Lower leg skin (tissue), 4 donors: ENCODE data around the gene EEF2. TPM values are rescaled to one million over a fixed set of nuclear protein-coding genes. Genes with fewer than 3 reads are reported as not detected.
"Not testable (repeated sequence)": the region's sequence is repeated elsewhere in the genome, so short reads cannot be mapped to it uniquely, and the experiment has no call there.

ENCODE experiments used
- DNase-seq, 2 donors: peaks; one replicate each; pipeline ENCODE4 v3.0.0-alpha.2; 2019; ENCODE audit warnings: low spot score in 2 of 2
- H3K4me3 ChIP-seq: fragments of 200-600 bp; sonication (generic); 2 replicates; pipeline ENCODE4 v1.5.1; 2017; ENCODE audit warnings: mild to moderate bottlenecking, low read depth; ENCODE audit not compliant: poor library complexity, severe bottlenecking
- CTCF ChIP-seq, 3 donors: fragments of 450-650 bp; IDR thresholded peaks; one replicate each; pipeline ENCODE4 v1.5.1; 2016; ENCODE audit warnings: antibody characterized with exemption in 3 of 3, mild to moderate bottlenecking in 3 of 3, moderate library complexity in 2 of 3
- POLR2A ChIP-seq, 2 donors: fragments of 450-650 bp; IDR thresholded peaks; one replicate each; pipeline ENCODE4 v1.6.1; 2016 to 2017; ENCODE audit warnings: antibody characterized with exemption in 2 of 2, mild to moderate bottlenecking in 1 of 2, moderate library complexity in 1 of 2
- WGBS, 2 donors: methylation state at CpG; one replicate each; pipeline ENCODE4 v1.1.5; 2018; 5-methylcytosine and 5-hydroxymethylcytosine counted together
- intact Hi-C: fragments of 100-400 bp; cut with DNase I; formaldehyde crosslinking; loops from one replicate; pipeline ENCODE4 v1.15.0; 2023; ENCODE audit warnings: low total_unique reads
- total RNA-seq, 4 donors: library from RNA; depleted of rRNA; stranded (reverse); fragments of >200 nt; gene quantifications; one replicate each; pipeline ENCODE4 v1.1.0, GENCODE V29; 2016

The EEF2 gene
- total RNA-seq, 4 donors from 2014 or later: 2,068 to 2,517 (median 2,443) TPM

DNA sequence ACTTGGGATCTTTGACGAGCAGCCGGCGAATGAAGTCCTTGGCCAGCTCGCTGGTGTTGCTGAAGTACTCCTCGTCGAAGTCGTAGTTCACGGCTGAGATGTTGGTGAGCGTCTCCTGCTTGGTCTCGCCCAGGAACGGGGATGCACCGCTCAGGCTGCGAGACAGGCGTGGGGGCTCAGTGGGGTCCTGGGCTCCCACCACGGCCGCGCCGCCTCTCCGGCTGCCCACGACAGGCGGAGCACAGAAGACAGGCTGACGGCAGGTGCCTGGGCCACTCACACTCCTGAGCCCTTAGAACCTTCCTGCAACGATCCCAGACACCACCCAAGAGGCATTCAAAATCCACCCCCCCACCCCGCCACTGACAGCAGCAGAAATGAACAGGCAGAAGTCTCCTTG is 24.3 kb downstream of the EEF2 start:
- 92 to 94% methylated on average over 24 of the region's 24 CpGs for WGBS, 2 donors
- H3K4me3 ChIP-seq: no peak overlapping the region
- intact Hi-C loops: no loop called here
- no peak for TF ChIP-seq CTCF (IDR thresholded peaks at IDR 0.05)
- TF ChIP-seq POLR2A (IDR thresholded peaks at IDR 0.05): no peak
- DNase-seq: no peak

DNA sequence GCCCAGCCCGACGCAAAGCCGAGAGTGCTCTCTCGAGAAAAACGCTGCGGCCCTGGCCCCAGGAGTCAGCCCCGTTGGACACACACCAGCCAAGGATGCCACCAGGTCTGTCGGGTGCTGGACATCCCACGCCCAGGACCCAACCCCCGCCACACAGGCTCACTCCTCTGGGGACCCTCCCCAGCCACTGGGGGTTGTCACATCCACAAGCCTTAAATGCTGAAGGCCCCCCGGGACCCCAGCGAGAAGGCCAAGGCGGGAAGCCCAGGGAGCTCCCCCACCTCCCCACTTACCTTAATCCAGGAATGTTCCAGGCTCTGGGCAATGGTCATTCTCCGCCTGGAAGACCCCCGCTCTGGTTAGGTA is 25.5 kb downstream of the EEF2 start:
- no peak for DNase-seq
- WGBS, 2 donors: 93 to 94% methylated on average over 12 to 15 of the region's 15 CpGs
- TF ChIP-seq CTCF (IDR thresholded peaks at IDR 0.05): no peak
- TF ChIP-seq POLR2A (IDR thresholded peaks at IDR 0.05): no peak
- no peak overlapping the region for H3K4me3 ChIP-seq
- intact Hi-C loops: no loop called here

DNA sequence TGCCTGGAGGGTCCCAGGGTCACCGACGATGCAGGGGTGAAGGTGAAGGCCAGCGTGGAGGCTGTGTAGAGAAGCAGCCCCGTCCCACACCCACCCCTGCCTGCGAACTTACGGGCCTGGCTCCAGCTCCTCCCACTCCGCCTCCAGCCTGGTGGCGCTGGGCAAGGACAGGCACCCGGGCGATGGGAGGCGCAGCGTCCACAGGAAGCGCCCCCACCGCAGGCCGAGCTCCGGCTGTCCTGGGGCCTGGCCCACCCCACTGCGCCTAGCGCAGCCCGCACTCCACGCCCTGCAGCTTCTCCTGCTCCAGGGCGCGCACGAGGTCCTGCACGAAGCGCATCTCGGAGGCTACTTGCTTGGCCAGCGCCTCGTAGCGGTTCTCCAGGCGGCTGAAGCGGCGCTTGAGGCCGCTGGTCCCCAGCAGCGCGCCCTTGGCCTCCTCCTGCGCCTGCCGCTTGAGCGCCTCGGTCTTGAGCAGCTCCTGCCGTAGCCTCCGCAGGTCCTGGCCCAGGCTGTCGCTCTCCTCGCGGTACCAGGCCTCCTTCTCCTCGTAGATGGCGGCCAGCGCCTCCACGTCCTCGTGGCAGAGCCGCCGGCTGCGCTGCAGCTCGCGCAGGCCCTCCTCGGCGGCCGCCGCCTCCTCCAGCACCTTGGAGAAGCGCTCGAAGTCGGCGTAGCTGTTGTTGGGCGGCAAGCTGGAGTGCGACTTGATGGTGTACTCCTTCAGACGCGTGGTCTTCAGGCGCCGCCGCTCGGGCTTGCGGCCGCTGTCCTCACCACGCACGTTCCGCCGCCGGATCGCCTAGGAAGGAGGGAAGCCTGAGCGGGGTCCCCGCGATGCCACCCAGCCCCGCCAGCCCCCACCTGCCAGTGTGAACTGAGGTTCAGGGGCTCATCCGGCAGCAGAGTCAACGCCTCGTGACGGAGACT is 26.2 kb downstream of the EEF2 start:
- intact Hi-C loops: no loop called here
- no peak overlapping the region for H3K4me3 ChIP-seq
- 97 to 98% methylated on average over 72 to 85 of the region's 86 CpGs for WGBS, 2 donors
- TF ChIP-seq POLR2A (IDR thresholded peaks at IDR 0.05): no peak
- TF ChIP-seq CTCF (IDR thresholded peaks at IDR 0.05): no peak
- DNase-seq: no peak

- intact Hi-C loops: no loop called here
- DNase-seq: no peak
- no peak overlapping the region for H3K4me3 ChIP-seq
- TF ChIP-seq POLR2A (IDR thresholded peaks at IDR 0.05): no peak
- TF ChIP-seq CTCF (IDR thresholded peaks at IDR 0.05): no peak
- WGBS, 2 donors: 88 to 90% methylated on average over 8 to 10 of the region's 10 CpGs
These were observed 29.6 kb downstream of the EEF2 start for GRCh38 chr19:3955688-3956087.

DNA sequence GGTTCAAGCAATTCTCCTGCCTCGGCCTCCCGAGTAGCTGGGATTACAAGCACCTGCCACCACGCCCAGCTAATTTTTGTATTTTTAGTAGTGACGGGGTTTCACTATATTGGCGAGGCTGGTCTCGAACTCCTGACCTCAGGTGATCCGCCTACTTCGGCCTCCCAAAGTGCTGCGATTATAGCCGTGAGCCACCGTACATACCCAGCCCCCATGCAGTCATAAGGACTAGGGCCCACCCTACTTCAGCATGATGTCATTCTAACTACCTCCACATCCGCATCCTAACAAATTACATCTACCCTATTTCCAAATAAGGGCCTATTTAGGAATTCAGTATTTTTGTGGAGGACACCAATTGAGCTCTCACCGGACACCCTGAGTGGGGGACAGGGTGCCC is 30.0 kb downstream of the EEF2 start:
- DNase-seq, H3K4me3 ChIP-seq, intact Hi-C loops: not testable (repeated sequence)
- 79 to 91% methylated on average over 13 of the region's 13 CpGs for WGBS, 2 donors

- no peak for DNase-seq
- no peak overlapping the region for H3K4me3 ChIP-seq
- TF ChIP-seq POLR2A (IDR thresholded peaks at IDR 0.05) (no peak), CTCF (IDR thresholded peaks at IDR 0.05) (no peak)
- 72 to 74% methylated on average over 12 of the region's 12 CpGs for WGBS, 2 donors
- intact Hi-C loops: no loop called here
These were observed 31.2 kb downstream of the EEF2 start for GRCh38 chr19:3954107-3954506.

- H3K4me3 ChIP-seq, intact Hi-C loops, DNase-seq: not testable (repeated sequence)
- 88 to 89% methylated on average over 9 of the region's 9 CpGs for WGBS, 2 donors
These were observed 32.4 kb downstream of the EEF2 start for GRCh38 chr19:3952755-3953276.
